Astrocyte (in vitro differentiated cells and primary cell): ENCODE data around the gene SDK1. TPM values are rescaled to one million over a fixed set of nuclear protein-coding genes. Genes with fewer than 3 reads are reported as not detected.

Experiments
- DNase-seq: peaks from one replicate; pipeline ENCODE4 v3.0.0-alpha.2; 2010; ENCODE audit warnings: low read depth
- FAIRE-seq: peaks from 2 replicates; lab custom pipeline; 2011; peaks lifted over from hg19 to GRCh38; lab: Jason Lieb, UNC
- H2AFZ ChIP-seq: 2 replicates; pipeline ENCODE4 v1.6.0; 2012; ENCODE audit warnings: low read depth, low read length, inconsistent platforms
- H3K27ac ChIP-seq: 2 replicates; pipeline ENCODE4 v1.5.1; 2011; ENCODE audit warnings: low read depth, low read length, inconsistent platforms
- H3K27me3 ChIP-seq: 2 replicates; pipeline ENCODE4 v1.6.0; 2011; ENCODE audit warnings: low read length, inconsistent platforms; ENCODE audit not compliant: insufficient read depth
- H3K36me3 ChIP-seq: 2 replicates; pipeline ENCODE4 v1.5.1; 2011; ENCODE audit warnings: low read length, inconsistent platforms; ENCODE audit not compliant: insufficient read depth
- H3K4me1 ChIP-seq: 2 replicates; pipeline ENCODE4 v1.5.1; 2011; ENCODE audit warnings: low read length, inconsistent platforms; ENCODE audit not compliant: insufficient read depth
- H3K4me2 ChIP-seq: 2 replicates; pipeline ENCODE4 v1.6.0; 2012; ENCODE audit warnings: low read length, inconsistent platforms
- H3K4me3 ChIP-seq: 2 replicates; pipeline ENCODE4 v1.5.1; 2011; ENCODE audit warnings: low read depth, mild to moderate bottlenecking, low read length, inconsistent platforms; ENCODE audit not compliant: insufficient read depth
- H3K79me2 ChIP-seq: 2 replicates; pipeline ENCODE4 v1.6.0; 2012; ENCODE audit warnings: mild to moderate bottlenecking, low read length, inconsistent platforms; ENCODE audit not compliant: insufficient read depth
- H3K9ac ChIP-seq: 2 replicates; pipeline ENCODE4 v1.6.0; 2012; ENCODE audit warnings: mild to moderate bottlenecking, low read length, inconsistent platforms
- H3K9me3 ChIP-seq: 2 replicates; pipeline ENCODE4 v1.5.1; 2012; ENCODE audit warnings: low read depth, mild to moderate bottlenecking, low read length, inconsistent platforms; ENCODE audit not compliant: insufficient read depth
- H4K20me1 ChIP-seq: 2 replicates; pipeline ENCODE4 v1.6.0; 2012; ENCODE audit warnings: low read length, inconsistent platforms; ENCODE audit not compliant: insufficient read depth
- H3K27ac Mint-ChIP-seq: one replicate; pipeline ENCODE4 v1.8.0; 2021; ENCODE audit warnings: mild to moderate bottlenecking, mixed read lengths; ENCODE audit not compliant: unreplicated experiment
- H3K27me3 Mint-ChIP-seq: one replicate; pipeline ENCODE4 v1.8.0; 2021; ENCODE audit warnings: low read depth, mixed read lengths; ENCODE audit not compliant: unreplicated experiment
- H3K36me3 Mint-ChIP-seq: one replicate; pipeline ENCODE4 v1.8.0; 2021; ENCODE audit warnings: low read depth, mixed read lengths; ENCODE audit not compliant: unreplicated experiment
- H3K4me1 Mint-ChIP-seq: one replicate; pipeline ENCODE4 v1.8.0; 2021; ENCODE audit warnings: low read depth, mixed read lengths; ENCODE audit not compliant: unreplicated experiment
- H3K4me3 Mint-ChIP-seq: one replicate; pipeline ENCODE4 v1.8.0; 2021; ENCODE audit warnings: mild to moderate bottlenecking, moderate library complexity, mixed read lengths; ENCODE audit not compliant: unreplicated experiment
- H3K9me3 Mint-ChIP-seq: one replicate; pipeline ENCODE4 v1.8.0; 2021; ENCODE audit warnings: mild to moderate bottlenecking, mixed read lengths; ENCODE audit not compliant: unreplicated experiment
- CTCF ChIP-seq: IDR thresholded peaks from 2 replicates; pipeline ENCODE4 v1.5.1; 2011; ENCODE audit warnings: low read depth, mild to moderate bottlenecking, inconsistent platforms, low read length, moderate library complexity; ENCODE audit not compliant: insufficient read depth
- EZH2 ChIP-seq: IDR thresholded peaks from 2 replicates; pipeline ENCODE4 v1.6.1; 2012; ENCODE audit warnings: mild to moderate bottlenecking, low read length, inconsistent platforms; ENCODE audit not compliant: insufficient read depth
- total RNA-seq: library from RNA; stranded (reverse); gene quantifications from 2 replicates; pipeline ENCODE4 v1.2.1, GENCODE V29; 2021

Gene SDK1
- total RNA-seq, 1 donor from 2014 or later, result 4.2 TPM

GRCh38 chr7:3825491-3825890, 524.4 kb downstream of the SDK1 start:
- no peak for TF ChIP-seq EZH2
- no peak for TF ChIP-seq CTCF
- Mint-ChIP-seq H3K9me3 (peaks cover 1% of the 10 kb centered on the region), H3K36me3 (no peaks in the 10 kb centered on the region), H3K27ac (no peak overlapping the region), H3K27me3 (no peaks in the 10 kb centered on the region), H3K4me1 (no peaks in the 10 kb centered on the region), H3K4me3 (no peak overlapping the region)
- FAIRE-seq (no peak), DNase-seq (no peak)
- Histone ChIP-seq H3K9ac (no peak overlapping the region), H3K27me3 (no peaks in the 10 kb centered on the region), H3K4me3 (no peak overlapping the region), H3K9me3 (no peaks in the 10 kb centered on the region), H2AFZ (no peak overlapping the region), H3K4me1 (no peaks in the 10 kb centered on the region), H3K36me3 (no peaks in the 10 kb centered on the region), H3K4me2 (no peak overlapping the region), H3K79me2 (no peaks in the 10 kb centered on the region), H4K20me1 (no peaks in the 10 kb centered on the region), H3K27ac (no peak overlapping the region)

- no peaks in the 10 kb centered on the region for H4K20me1 ChIP-seq
- peaks cover 4% of the 10 kb centered on the region for H3K9me3 ChIP-seq
- no peak overlapping the region for H3K9ac ChIP-seq
- no peaks in the 10 kb centered on the region for H3K27me3 Mint-ChIP-seq
- no peak overlapping the region for H3K4me3 ChIP-seq
- H3K4me2 ChIP-seq, result no peak overlapping the region
- no peak overlapping the region for H3K27ac ChIP-seq
- H3K9me3 Mint-ChIP-seq, result peaks cover 3% of the 10 kb centered on the region
- H3K36me3 Mint-ChIP-seq, result no peaks in the 10 kb centered on the region
- H3K4me1 ChIP-seq, result no peaks in the 10 kb centered on the region
- H3K4me1 Mint-ChIP-seq, result no peaks in the 10 kb centered on the region
- DNase-seq (no peak), FAIRE-seq (no peak)
- no peaks in the 10 kb centered on the region for H3K79me2 ChIP-seq
- H3K36me3 ChIP-seq, result no peaks in the 10 kb centered on the region
- H3K27me3 ChIP-seq, result no peaks in the 10 kb centered on the region
- H2AFZ ChIP-seq, result no peak overlapping the region
- TF ChIP-seq CTCF (no peak), EZH2 (no peak)
- no peak overlapping the region for H3K27ac Mint-ChIP-seq
- H3K4me3 Mint-ChIP-seq, result no peak overlapping the region
Observed at GRCh38 chr7:3832199-3832598, 531.1 kb downstream of the SDK1 start.

GRCh38 chr7:3835109-3835508, 534.1 kb downstream of the SDK1 start:
- Histone ChIP-seq H3K27ac (no peak overlapping the region), H3K4me3 (no peak overlapping the region), H3K9me3 (peaks cover 4% of the 10 kb centered on the region), H3K36me3 (no peaks in the 10 kb centered on the region), H3K79me2 (no peaks in the 10 kb centered on the region), H3K4me1 (no peaks in the 10 kb centered on the region), H3K27me3 (no peaks in the 10 kb centered on the region), H3K9ac (no peak overlapping the region), H3K4me2 (no peak overlapping the region), H2AFZ (no peak overlapping the region), H4K20me1 (no peaks in the 10 kb centered on the region)
- TF ChIP-seq CTCF (no peak), EZH2 (no peak)
- Mint-ChIP-seq H3K4me3 (no peak overlapping the region), H3K36me3 (no peaks in the 10 kb centered on the region), H3K4me1 (no peaks in the 10 kb centered on the region), H3K27me3 (peaks cover 4% of the 10 kb centered on the region), H3K9me3 (peaks cover 3% of the 10 kb centered on the region), H3K27ac (no peak overlapping the region)
- FAIRE-seq (no peak), DNase-seq (peak; percentile 32)
